GM20000 (cell line): ENCODE results near the gene EXOC4.

Source experiments
- DNase-seq: peaks from one replicate; pipeline ENCODE4 v3.0.0; 2012; ENCODE audit warnings: low spot score
- CTCF ChIP-seq: IDR thresholded peaks from 2 replicates; pipeline ENCODE4 v1.5.1; 2012; ENCODE audit warnings: mild to moderate bottlenecking, control low read depth; ENCODE audit errors: extremely low read depth, missing control alignments

Gene EXOC4

DNA sequence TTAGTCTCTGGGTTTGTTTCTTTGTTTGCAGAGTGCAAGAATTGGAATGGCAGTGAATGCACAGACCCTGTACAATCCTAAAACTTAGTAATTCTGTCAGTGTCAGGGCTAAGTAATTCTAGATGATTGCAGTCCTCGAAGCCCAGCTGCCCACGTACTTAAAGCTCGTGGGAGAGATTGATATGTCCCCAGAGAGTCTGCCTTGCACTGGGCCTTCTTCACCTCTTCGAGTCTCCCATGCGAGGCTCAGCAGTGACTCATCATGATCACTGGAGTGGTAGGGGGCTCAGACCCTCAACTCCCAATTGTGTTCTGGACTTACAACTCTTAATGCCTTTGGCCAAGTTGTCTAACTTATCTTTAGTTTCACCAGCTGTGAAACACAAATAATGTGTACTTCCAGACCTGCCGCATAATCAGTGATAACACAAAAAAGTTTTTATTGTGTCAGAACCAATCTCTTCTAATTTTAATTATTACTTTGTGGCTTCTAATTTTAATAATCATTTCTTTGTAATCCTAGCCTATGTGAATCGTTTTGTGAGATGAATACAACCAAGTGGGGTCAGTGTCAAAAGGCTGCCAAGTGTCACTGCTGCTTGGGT, 528.7 kb downstream of the EXOC4 start:
- DNase-seq: no peak
- no peak for TF ChIP-seq CTCF

GRCh38 chr7:133782470-133782869, 529.6 kb downstream of the EXOC4 start:
- no peak for DNase-seq
- no peak for TF ChIP-seq CTCF

DNA sequence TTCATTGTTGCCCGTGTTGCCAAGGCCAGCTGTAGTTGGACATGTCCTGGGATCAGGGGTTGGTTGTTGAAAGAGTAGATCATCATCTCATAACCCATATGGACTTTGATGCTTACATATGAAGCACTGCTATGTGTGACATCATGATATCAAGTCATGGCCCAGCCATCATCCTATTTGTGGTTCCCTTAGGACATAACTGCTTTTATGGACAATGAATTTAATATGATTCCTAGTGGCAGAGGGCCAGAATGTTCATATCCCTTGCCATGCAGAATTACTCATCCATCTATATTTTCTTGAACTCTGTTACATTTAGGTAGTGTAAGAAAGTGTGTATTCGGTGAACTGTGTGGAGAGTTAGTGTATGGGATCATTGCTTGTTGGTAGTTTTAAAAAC, 530.4 kb downstream of the EXOC4 start:
- no peak for DNase-seq
- no peak for TF ChIP-seq CTCF

DNA sequence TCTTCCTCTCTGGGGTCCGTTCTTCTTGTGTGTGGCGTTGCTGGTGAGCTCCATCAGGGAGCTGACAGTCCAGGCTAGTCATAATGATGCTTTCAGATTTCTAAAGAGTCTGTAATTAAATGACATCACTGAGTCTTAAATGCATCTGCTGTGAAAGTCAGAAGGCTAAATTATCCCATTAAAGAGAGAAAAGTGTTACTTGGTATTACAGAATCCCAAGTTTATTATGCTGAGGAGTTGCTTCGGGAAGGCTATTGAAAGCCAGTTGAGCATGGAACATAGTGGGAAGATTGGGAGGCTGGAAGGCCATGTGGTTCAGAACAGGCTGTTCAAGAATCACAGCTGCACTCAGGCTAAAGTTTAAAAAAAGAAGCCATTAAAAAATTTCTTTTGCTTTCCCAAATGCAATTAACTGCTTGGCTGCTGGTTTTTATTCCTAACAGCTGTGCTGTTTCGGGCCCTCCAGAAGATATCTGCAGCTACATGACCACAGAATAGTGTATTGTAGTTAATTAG, 531.7 kb downstream of the EXOC4 start:
- no peak for DNase-seq
- no peak for TF ChIP-seq CTCF

DNA sequence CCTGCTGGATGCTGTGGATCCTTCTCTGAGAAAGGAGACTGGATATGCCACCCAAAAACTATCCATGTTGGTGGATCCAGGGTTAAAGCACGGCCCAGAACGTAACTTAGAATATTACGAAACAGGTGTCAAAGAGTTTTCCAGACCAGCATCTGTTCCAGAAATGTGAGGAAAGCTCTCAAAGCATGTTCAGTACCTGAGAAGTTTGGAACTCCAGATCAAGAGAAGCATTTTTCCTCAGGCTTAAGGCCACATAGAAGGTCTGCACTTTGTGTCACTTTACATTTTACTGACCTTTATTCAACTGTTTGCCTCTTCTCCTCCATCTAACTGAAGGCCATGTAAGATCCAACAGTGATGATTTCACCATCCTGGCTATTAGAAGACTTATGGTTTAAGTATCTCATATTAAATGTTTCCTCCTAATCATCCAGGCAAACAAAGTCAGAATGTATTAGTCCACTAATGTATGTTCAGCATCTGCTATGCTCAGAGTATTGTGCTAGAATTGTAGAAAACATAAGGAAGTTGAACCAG, 533.6 kb downstream of the EXOC4 start:
- no peak for TF ChIP-seq CTCF
- no peak for DNase-seq

GRCh38 chr7:133789974-133790373, 537.1 kb downstream of the EXOC4 start:
- no peak for TF ChIP-seq CTCF
- DNase-seq: no peak

GRCh38 chr7:133790911-133791310, 538.0 kb downstream of the EXOC4 start:
- TF ChIP-seq CTCF: no peak
- DNase-seq: no peak
